ENCODE data around the gene MAGOH. TPM values are rescaled to one million over a fixed set of nuclear protein-coding genes. Genes with fewer than 3 reads are reported as not detected.

Gene MAGOH
- total and polyA plus RNA-seq, 9 of the 15 experiments (the other 6 are each of a cell fraction or from before 2014, with no cell fraction given), result 102 to 342 (median 135) TPM

DNA sequence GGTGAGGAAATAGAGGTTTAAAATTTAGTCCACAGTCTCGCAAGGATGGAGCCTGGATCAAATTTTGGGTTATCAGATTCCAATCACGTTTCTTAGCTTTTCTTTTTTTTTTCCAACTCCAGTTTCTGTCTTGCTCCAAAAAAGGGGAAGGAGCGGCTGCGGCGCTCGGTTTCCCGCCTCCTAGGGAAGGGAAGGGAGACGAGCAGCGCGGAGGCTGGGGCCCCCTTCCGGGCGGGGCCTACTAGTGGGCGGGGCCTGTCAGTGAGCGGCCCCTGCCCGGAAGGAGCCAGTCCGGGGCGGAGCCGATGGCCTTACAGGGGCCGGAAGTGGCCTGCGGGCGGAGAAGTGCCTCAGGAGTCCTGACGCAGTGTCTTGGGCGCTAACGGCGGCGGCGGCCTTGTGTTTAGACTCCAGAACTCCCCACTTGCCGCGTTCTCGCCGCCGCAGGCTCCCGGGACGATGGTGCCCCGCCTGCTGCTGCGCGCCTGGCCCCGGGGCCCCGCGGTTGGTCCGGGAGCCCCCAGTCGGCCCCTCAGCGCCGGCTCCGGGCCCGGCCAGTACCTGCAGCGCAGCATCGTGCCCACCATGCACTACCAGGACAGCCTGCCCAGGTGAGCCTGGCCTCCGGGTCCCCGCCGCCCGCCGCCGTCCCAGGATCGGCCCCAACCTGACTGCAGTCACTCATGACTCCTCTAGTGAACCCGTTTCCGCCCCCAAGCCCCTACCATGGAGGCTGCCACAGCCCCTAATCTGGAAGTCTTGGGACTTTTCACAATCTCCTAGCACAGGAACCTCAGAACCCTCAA, 41.6 kb downstream of the MAGOH start, which contains the start of gene CPT2 (continued):
- TF ChIP-seq, protein P1, sequence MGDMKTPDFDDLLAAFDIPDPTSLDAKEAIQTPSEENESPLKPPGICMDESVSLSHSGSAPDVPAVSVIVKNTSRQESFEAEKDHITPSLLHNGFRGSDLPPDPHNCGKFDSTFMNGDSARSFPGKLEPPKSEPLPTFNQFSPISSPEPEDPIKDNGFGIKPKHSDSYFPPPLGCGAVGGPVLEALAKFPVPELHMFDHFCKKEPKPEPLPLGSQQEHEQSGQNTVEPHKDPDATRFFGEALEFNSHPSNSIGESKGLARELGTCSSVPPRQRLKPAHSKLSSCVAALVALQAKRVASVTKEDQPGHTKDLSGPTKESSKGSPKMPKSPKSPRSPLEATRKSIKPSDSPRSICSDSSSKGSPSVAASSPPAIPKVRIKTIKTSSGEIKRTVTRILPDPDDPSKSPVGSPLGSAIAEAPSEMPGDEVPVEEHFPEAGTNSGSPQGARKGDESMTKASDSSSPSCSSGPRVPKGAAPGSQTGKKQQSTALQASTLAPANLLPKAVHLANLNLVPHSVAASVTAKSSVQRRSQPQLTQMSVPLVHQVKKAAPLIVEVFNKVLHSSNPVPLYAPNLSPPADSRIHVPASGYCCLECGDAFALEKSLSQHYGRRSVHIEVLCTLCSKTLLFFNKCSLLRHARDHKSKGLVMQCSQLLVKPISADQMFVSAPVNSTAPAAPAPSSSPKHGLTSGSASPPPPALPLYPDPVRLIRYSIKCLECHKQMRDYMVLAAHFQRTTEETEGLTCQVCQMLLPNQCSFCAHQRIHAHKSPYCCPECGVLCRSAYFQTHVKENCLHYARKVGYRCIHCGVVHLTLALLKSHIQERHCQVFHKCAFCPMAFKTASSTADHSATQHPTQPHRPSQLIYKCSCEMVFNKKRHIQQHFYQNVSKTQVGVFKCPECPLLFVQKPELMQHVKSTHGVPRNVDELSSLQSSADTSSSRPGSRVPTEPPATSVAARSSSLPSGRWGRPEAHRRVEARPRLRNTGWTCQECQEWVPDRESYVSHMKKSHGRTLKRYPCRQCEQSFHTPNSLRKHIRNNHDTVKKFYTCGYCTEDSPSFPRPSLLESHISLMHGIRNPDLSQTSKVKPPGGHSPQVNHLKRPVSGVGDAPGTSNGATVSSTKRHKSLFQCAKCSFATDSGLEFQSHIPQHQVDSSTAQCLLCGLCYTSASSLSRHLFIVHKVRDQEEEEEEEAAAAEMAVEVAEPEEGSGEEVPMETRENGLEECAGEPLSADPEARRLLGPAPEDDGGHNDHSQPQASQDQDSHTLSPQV (IDR thresholded peaks at IDR 0.05), result 0 out of 2 replicates have a peak, but pooled peaks have one; percentile 13
- TF ChIP-seq SUPT5H (IDR thresholded peaks at IDR 0.05) (peak; percentile 92), GTF2E2 (tag; IDR thresholded peaks at IDR 0.05) (peak; percentile 88), CHCHD3 (CRISPR knock-in tag; IDR thresholded peaks at IDR 0.05) (no peak), BCOR (IDR thresholded peaks at IDR 0.05) (no peak), RBM34 (IDR thresholded peaks at IDR 0.05; ENCODE audit: borderline replicate concordance, insufficient read depth, low read length) (no peak), HDAC2 (IDR thresholded peaks at IDR 0.05) (0 out of 2 replicates have a peak, but pooled peaks have one; percentile 58), RBM17 (IDR thresholded peaks at IDR 0.05; ENCODE audit: borderline replicate concordance, low read depth, low read length) (no peak), ARID2 (IDR thresholded peaks at IDR 0.05) (no peak), SMARCE1 (IDR thresholded peaks at IDR 0.05) (peak; percentile 72; the same call in 1 of the 2 replicates)
- TF ChIP-seq, protein P2, sequence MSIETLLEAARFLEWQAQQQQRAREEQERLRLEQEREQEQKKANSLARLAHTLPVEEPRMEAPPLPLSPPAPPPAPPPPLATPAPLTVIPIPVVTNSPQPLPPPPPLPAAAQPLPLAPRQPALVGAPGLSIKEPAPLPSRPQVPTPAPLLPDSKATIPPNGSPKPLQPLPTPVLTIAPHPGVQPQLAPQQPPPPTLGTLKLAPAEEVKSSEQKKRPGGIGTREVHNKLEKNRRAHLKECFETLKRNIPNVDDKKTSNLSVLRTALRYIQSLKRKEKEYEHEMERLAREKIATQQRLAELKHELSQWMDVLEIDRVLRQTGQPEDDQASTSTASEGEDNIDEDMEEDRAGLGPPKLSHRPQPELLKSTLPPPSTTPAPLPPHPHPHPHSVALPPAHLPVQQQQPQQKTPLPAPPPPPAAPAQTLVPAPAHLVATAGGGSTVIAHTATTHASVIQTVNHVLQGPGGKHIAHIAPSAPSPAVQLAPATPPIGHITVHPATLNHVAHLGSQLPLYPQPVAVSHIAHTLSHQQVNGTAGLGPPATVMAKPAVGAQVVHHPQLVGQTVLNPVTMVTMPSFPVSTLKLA (conservative IDR thresholded peaks at IDR 0.05), result peak in 1 of 2 experiments; percentile 37; a peak in 1 of 4 replicates
- TF ChIP-seq, protein P3, sequence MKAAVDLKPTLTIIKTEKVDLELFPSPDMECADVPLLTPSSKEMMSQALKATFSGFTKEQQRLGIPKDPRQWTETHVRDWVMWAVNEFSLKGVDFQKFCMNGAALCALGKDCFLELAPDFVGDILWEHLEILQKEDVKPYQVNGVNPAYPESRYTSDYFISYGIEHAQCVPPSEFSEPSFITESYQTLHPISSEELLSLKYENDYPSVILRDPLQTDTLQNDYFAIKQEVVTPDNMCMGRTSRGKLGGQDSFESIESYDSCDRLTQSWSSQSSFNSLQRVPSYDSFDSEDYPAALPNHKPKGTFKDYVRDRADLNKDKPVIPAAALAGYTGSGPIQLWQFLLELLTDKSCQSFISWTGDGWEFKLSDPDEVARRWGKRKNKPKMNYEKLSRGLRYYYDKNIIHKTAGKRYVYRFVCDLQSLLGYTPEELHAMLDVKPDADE (conservative IDR thresholded peaks at IDR 0.05; ENCODE audit: control insufficient read depth, low read depth, low read length), result peak; percentile 64
- TF ChIP-seq, protein P4, sequence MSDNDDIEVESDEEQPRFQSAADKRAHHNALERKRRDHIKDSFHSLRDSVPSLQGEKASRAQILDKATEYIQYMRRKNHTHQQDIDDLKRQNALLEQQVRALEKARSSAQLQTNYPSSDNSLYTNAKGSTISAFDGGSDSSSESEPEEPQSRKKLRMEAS (CRISPR knock-in tag; IDR thresholded peaks at IDR 0.05), result peak; percentile 39; the same call in 1 of the 2 replicates
- TF ChIP-seq, protein P5, sequence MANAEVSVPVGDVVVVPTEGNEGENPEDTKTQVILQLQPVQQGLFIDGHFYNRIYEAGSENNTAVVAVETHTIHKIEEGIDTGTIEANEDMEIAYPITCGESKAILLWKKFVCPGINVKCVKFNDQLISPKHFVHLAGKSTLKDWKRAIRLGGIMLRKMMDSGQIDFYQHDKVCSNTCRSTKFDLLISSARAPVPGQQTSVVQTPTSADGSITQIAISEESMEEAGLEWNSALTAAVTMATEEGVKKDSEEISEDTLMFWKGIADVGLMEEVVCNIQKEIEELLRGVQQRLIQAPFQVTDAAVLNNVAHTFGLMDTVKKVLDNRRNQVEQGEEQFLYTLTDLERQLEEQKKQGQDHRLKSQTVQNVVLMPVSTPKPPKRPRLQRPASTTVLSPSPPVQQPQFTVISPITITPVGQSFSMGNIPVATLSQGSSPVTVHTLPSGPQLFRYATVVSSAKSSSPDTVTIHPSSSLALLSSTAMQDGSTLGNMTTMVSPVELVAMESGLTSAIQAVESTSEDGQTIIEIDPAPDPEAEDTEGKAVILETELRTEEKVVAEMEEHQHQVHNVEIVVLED (CRISPR knock-in tag; IDR thresholded peaks at IDR 0.05), result peak; percentile 18; the same call in 1 of the 2 replicates
- TF ChIP-seq, protein P6, sequence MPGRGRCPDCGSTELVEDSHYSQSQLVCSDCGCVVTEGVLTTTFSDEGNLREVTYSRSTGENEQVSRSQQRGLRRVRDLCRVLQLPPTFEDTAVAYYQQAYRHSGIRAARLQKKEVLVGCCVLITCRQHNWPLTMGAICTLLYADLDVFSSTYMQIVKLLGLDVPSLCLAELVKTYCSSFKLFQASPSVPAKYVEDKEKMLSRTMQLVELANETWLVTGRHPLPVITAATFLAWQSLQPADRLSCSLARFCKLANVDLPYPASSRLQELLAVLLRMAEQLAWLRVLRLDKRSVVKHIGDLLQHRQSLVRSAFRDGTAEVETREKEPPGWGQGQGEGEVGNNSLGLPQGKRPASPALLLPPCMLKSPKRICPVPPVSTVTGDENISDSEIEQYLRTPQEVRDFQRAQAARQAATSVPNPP (IDR thresholded peaks at IDR 0.05; ENCODE audit: borderline replicate concordance, insufficient read depth, insufficient read length), result no peak

Measured in K562 (cell line).